BLaER1 treated with 17β-estradiol and CSF1 and Interleukin-3, amounts not matched to agents 10 nM and 100 nM (cell line): Measurements from ENCODE around the gene MROH7.

Experiments
- H3K27ac ChIP-seq, 11 experiments: shearing (Covaris generic); formaldehyde crosslinking; 2 replicates each; pipeline ENCODE4 v1.8.1; 2022
- H3K27me3 ChIP-seq, 11 experiments: shearing (Covaris generic); formaldehyde crosslinking; 2 replicates each; pipeline ENCODE4 v1.8.1; 2022
- H3K36me3 ChIP-seq, 11 experiments: shearing (Covaris generic); formaldehyde crosslinking; 2 replicates each; pipeline ENCODE4 v1.8.1; 2022
- H3K4me1 ChIP-seq, 10 experiments: shearing (Covaris generic); formaldehyde crosslinking; 2 replicates each; pipeline ENCODE4 v1.8.1; 2022
- H3K4me2 ChIP-seq, 11 experiments: shearing (Covaris generic); formaldehyde crosslinking; 2 replicates each; pipeline ENCODE4 v1.8.1; 2022
- H3K4me3 ChIP-seq, 10 experiments: shearing (Covaris generic); formaldehyde crosslinking; 2 replicates each; pipeline ENCODE4 v1.8.1; 2022
- H3K9ac ChIP-seq, 11 experiments: shearing (Covaris generic); formaldehyde crosslinking; 2 replicates each; pipeline ENCODE4 v1.8.1; 2022
- H3K9me3 ChIP-seq, 11 experiments: shearing (Covaris generic); formaldehyde crosslinking; replicated peaks in 1 of 11; 2 replicates each; pipeline ENCODE4 v1.8.1; 2022
- H4K20me1 ChIP-seq, 11 experiments: shearing (Covaris generic); formaldehyde crosslinking; 2 replicates each; pipeline ENCODE4 v1.8.1; 2022
- Cebpa-rat ChIP-seq, 11 experiments: shearing (Covaris generic); IDR thresholded peaks; 2 replicates each; pipeline ENCODE4 v1.8.1; 2022

The MROH7 gene

GRCh38 chr1:54607821-54608565, 33.6 kb upstream of the MROH7 start:
- H3K27me3 ChIP-seq = no peaks in the 10 kb centered on the region
- no peaks in the 10 kb centered on the region for H3K9me3 ChIP-seq
- H3K4me2 ChIP-seq = peak overlapping the region in 9 of 11 experiments; percentile 5 to 64 (median 37); a peak in 12 of 22 replicates
- peaks cover 0 to 11% (median 0%) of the 10 kb centered on the region in 11 experiments; a peak in 2 of 22 replicates for H4K20me1 ChIP-seq
- peaks cover 0 to 46% (median 0%) of the 10 kb centered on the region in 11 experiments; a peak in 3 of 22 replicates for H3K36me3 ChIP-seq
- TF ChIP-seq Cebpa-rat (IDR thresholded peaks at IDR 0.05) = no peak
- no peak overlapping the region for H3K4me3 ChIP-seq
- peaks cover 12 to 50% (median 41%) of the 10 kb centered on the region in 10 experiments for H3K4me1 ChIP-seq
- no peak overlapping the region for H3K9ac ChIP-seq
- H3K27ac ChIP-seq = peak overlapping the region in 2 of 11 experiments; percentile 35 to 38; a peak in 4 of 22 replicates

- Histone ChIP-seq H3K27me3 (no peaks in the 10 kb centered on the region), H3K9me3 (no peaks in the 10 kb centered on the region), H3K36me3 (peaks cover 0 to 46% (median 0%) of the 10 kb centered on the region in 11 experiments; a peak in 3 of 22 replicates), H3K4me3 (no peak overlapping the region), H3K9ac (no peak overlapping the region), H3K4me1 (peaks cover 10 to 46% (median 38%) of the 10 kb centered on the region in 10 experiments), H3K4me2 (peak overlapping the region in 9 of 11 experiments; percentile 5 to 64 (median 39); a peak in 16 of 22 replicates), H4K20me1 (peaks cover 0 to 7% (median 0%) of the 10 kb centered on the region in 11 experiments; a peak in 2 of 22 replicates), H3K27ac (peak overlapping the region in 2 of 11 experiments; percentile 9 to 47; a peak in 3 of 22 replicates)
- no peak for TF ChIP-seq Cebpa-rat (IDR thresholded peaks at IDR 0.05)
These were observed 32.9 kb upstream of the MROH7 start for GRCh38 chr1:54608566-54609230.

GRCh38 chr1:54609301-54609921, 32.2 kb upstream of the MROH7 start:
- no peak for TF ChIP-seq Cebpa-rat (IDR thresholded peaks at IDR 0.05)
- Histone ChIP-seq H3K27ac (peak overlapping the region in 2 of 11 experiments; percentile 9 to 47; a peak in 2 of 22 replicates), H3K4me2 (peak overlapping the region in 8 of 11 experiments; percentile 27 to 64 (median 38); a peak in 14 of 22 replicates)

GRCh38 chr1:54610048-54610447, 31.5 kb upstream of the MROH7 start:
- H3K9me3 ChIP-seq = no peaks in the 10 kb centered on the region
- no peak overlapping the region; a peak in 1 of 22 replicates for H3K9ac ChIP-seq
- H3K4me3 ChIP-seq = no peak overlapping the region
- H3K4me2 ChIP-seq = 0 out of 22 replicates have a peak overlapping the region, but pooled peaks of 1 of the 11 experiments have one; percentile 46
- H3K27ac ChIP-seq = no peak overlapping the region
- H3K36me3 ChIP-seq = peaks cover 0 to 46% (median 0%) of the 10 kb centered on the region in 11 experiments; a peak in 3 of 22 replicates
- 0 out of 22 replicates have a peak, but pooled peaks cover 0 to under 1% (median 0%) of the 10 kb centered on the region in 11 experiments for H4K20me1 ChIP-seq
- peaks cover 0 to 33% (median 24%) of the 10 kb centered on the region in 10 experiments; a peak in 16 of 20 replicates for H3K4me1 ChIP-seq
- H3K27me3 ChIP-seq = no peaks in the 10 kb centered on the region
- no peak for TF ChIP-seq Cebpa-rat (IDR thresholded peaks at IDR 0.05)

More at GRCh38 chr1:54609301-54609921, 32.2 kb upstream of the MROH7 start:
- no peaks in the 10 kb centered on the region for H3K9me3 ChIP-seq
- peaks cover 0 to 6% (median 0%) of the 10 kb centered on the region in 11 experiments; a peak in 1 of 22 replicates for H4K20me1 ChIP-seq
- peaks cover 3 to 39% (median 31%) of the 10 kb centered on the region in 10 experiments for H3K4me1 ChIP-seq
- H3K36me3 ChIP-seq = peaks cover 0 to 46% (median 0%) of the 10 kb centered on the region in 11 experiments; a peak in 3 of 22 replicates
- H3K27me3 ChIP-seq = no peaks in the 10 kb centered on the region
- no peak overlapping the region for H3K4me3 ChIP-seq
- no peak overlapping the region; a peak in 1 of 22 replicates for H3K9ac ChIP-seq

- Histone ChIP-seq H4K20me1 (no peaks in the 10 kb centered on the region), H3K27ac (no peak overlapping the region), H3K27me3 (no peaks in the 10 kb centered on the region), H3K9ac (no peak overlapping the region), H3K9me3 (no peaks in the 10 kb centered on the region), H3K36me3 (peaks cover 0 to 44% (median 0%) of the 10 kb centered on the region in 11 experiments; a peak in 3 of 22 replicates), H3K4me2 (no peak overlapping the region), H3K4me1 (peaks cover 5 to 30% (median 22%) of the 10 kb centered on the region in 10 experiments; a peak in 19 of 20 replicates), H3K4me3 (no peak overlapping the region)
- no peak for TF ChIP-seq Cebpa-rat (IDR thresholded peaks at IDR 0.05)
These were observed 30.7 kb upstream of the MROH7 start for GRCh38 chr1:54610601-54611580.

- Histone ChIP-seq H3K9me3 (no peaks in the 10 kb centered on the region), H3K4me2 (no peak overlapping the region), H3K9ac (no peak overlapping the region), H3K27me3 (no peaks in the 10 kb centered on the region), H3K27ac (no peak overlapping the region), H3K36me3 (peaks cover 0 to 36% (median 0%) of the 10 kb centered on the region in 11 experiments; a peak in 3 of 22 replicates), H3K4me1 (peaks cover 12 to 30% (median 22%) of the 10 kb centered on the region in 10 experiments; a peak in 19 of 20 replicates), H4K20me1 (no peaks in the 10 kb centered on the region), H3K4me3 (no peak overlapping the region)
- TF ChIP-seq Cebpa-rat (IDR thresholded peaks at IDR 0.05) = no peak
These were observed 30.0 kb upstream of the MROH7 start for GRCh38 chr1:54611621-54612020.

- H3K4me3 ChIP-seq = no peak overlapping the region
- no peak overlapping the region for H3K4me2 ChIP-seq
- H3K36me3 ChIP-seq = peaks cover 0 to 15% (median 0%) of the 10 kb centered on the region in 11 experiments; a peak in 2 of 22 replicates
- H3K27ac ChIP-seq = no peak overlapping the region
- no peaks in the 10 kb centered on the region for H3K27me3 ChIP-seq
- H3K9me3 ChIP-seq = no peaks in the 10 kb centered on the region
- H3K4me1 ChIP-seq = peaks cover 8 to 14% (median 11%) of the 10 kb centered on the region in 10 experiments; a peak in 19 of 20 replicates
- H4K20me1 ChIP-seq = no peaks in the 10 kb centered on the region
- TF ChIP-seq Cebpa-rat (IDR thresholded peaks at IDR 0.05) = no peak
- H3K9ac ChIP-seq = no peak overlapping the region
These were observed 27.6 kb upstream of the MROH7 start for GRCh38 chr1:54614024-54614423.
